Activated CD8-positive, alpha-beta memory T cell treated with anti-CD3 and anti-CD28 coated beads, Interleukin-2, amount 10 ng/mL, durations not matched to agents 7 days and 5 days (primary cell): Measurements from ENCODE around the gene TNFRSF18. TPM values are rescaled to one million over a fixed set of nuclear protein-coding genes. Genes with fewer than 3 reads are reported as not detected.
"Not testable (repeated sequence)": the region's sequence is repeated elsewhere in the genome, so short reads cannot be mapped to it uniquely, and the experiment has no call there.

ENCODE experiments used
- ATAC-seq: fragments of 150-1000 bp; cut with Tn5 transposase; one replicate; pipeline ENCODE4 v1.10.0; 2021; ENCODE audit warnings: moderate library complexity
- CTCF ChIA-PET: fragments of 350-600 bp; sonication (Branson Sonifier 250); formaldehyde crosslinking; loops from one replicate; lab custom pipeline; 2021; ENCODE audit warnings: antibody characterized with exemption; lab: Charles Lee
- DNase-seq: peaks from one replicate; pipeline ENCODE4 v3.0.0-alpha.2; 2020
- H3K27ac Mint-ChIP-seq: one replicate; pipeline ENCODE4 v1.8.0; 2021; ENCODE audit warnings: mild to moderate bottlenecking, mixed read lengths
- H3K27me3 Mint-ChIP-seq: one replicate; pipeline ENCODE4 v1.8.0; 2021; ENCODE audit warnings: mixed read lengths
- H3K36me3 Mint-ChIP-seq: one replicate; pipeline ENCODE4 v1.8.0; 2021; ENCODE audit warnings: mild to moderate bottlenecking, mixed read lengths
- H3K4me1 Mint-ChIP-seq: one replicate; pipeline ENCODE4 v1.8.0; 2021; ENCODE audit warnings: mixed read lengths
- H3K4me3 Mint-ChIP-seq: one replicate; pipeline ENCODE4 v1.8.0; 2021; ENCODE audit warnings: mild to moderate bottlenecking, moderate library complexity, mixed read lengths
- H3K9me3 Mint-ChIP-seq: one replicate; pipeline ENCODE4 v1.8.0; 2022; ENCODE audit warnings: low read depth, mixed read lengths
- total RNA-seq, 2 experiments: library from RNA; stranded (reverse); gene quantifications; one replicate each; pipeline ENCODE4 v1.2.3, GENCODE V29; 2021

The TNFRSF18 gene
- total RNA-seq, 2 experiments from 2014 or later = 28.1 to 156 TPM

- ATAC-seq = no peak
- no peak for DNase-seq
- H3K4me1 Mint-ChIP-seq = peaks cover 8% of the 10 kb centered on the region
- H3K27ac Mint-ChIP-seq = no peak overlapping the region
- H3K27me3 Mint-ChIP-seq = peaks cover 6% of the 10 kb centered on the region
- H3K4me3 Mint-ChIP-seq = no peak overlapping the region
- peaks cover 6% of the 10 kb centered on the region for H3K9me3 Mint-ChIP-seq
- CTCF ChIA-PET = interaction anchor here (1.0 to 2.0 kb wide), 2 partner anchors 11 to 77 kb away, joined by 3 to 4 read pairs; no protein-coding TSS in a partner anchor
- H3K36me3 Mint-ChIP-seq = peaks cover 3% of the 10 kb centered on the region
These were observed 7.0 kb downstream of the TNFRSF18 start for GRCh38 chr1:1199141-1199960.

- H3K27ac Mint-ChIP-seq = no peak overlapping the region
- CTCF ChIA-PET = interaction anchor here (1.0 kb wide), 1 partner anchor 76 kb away, joined by 3 read pairs; no protein-coding TSS in a partner anchor
- H3K9me3 Mint-ChIP-seq = peaks cover 6% of the 10 kb centered on the region
These were observed 7.8 kb downstream of the TNFRSF18 start for GRCh38 chr1:1198423-1199140.

GRCh38 chr1:1197551-1198422, 8.6 kb downstream of the TNFRSF18 start:
- Mint-ChIP-seq H3K27me3 (peaks cover 7% of the 10 kb centered on the region), H3K36me3 (peaks cover 3% of the 10 kb centered on the region), H3K4me3 (no peak overlapping the region), H3K9me3 (peaks cover 6% of the 10 kb centered on the region), H3K27ac (no peak overlapping the region), H3K4me1 (peaks cover 8% of the 10 kb centered on the region)
- DNase-seq (no peak), ATAC-seq (no peak)
- CTCF ChIA-PET = interaction anchor here (1.0 kb wide), 1 partner anchor 76 kb away, joined by 3 read pairs; no protein-coding TSS in a partner anchor

More at GRCh38 chr1:1198423-1199140, 7.8 kb downstream of the TNFRSF18 start:
- peaks cover 7% of the 10 kb centered on the region for H3K27me3 Mint-ChIP-seq
- peaks cover 8% of the 10 kb centered on the region for H3K4me1 Mint-ChIP-seq
- ATAC-seq (no peak), DNase-seq (no peak)
- H3K4me3 Mint-ChIP-seq = no peak overlapping the region
- H3K36me3 Mint-ChIP-seq = peaks cover 3% of the 10 kb centered on the region

- Mint-ChIP-seq H3K27me3 (peaks cover 8% of the 10 kb centered on the region), H3K36me3 (peaks cover 3% of the 10 kb centered on the region), H3K4me1 (peaks cover 8% of the 10 kb centered on the region), H3K27ac (no peak overlapping the region), H3K9me3 (peaks cover 6% of the 10 kb centered on the region), H3K4me3 (no peak overlapping the region)
- DNase-seq (no peak), ATAC-seq (no peak)
- CTCF ChIA-PET = no interaction called here
These were observed 9.2 kb downstream of the TNFRSF18 start for GRCh38 chr1:1197188-1197500.

GRCh38 chr1:1196431-1197187, 9.8 kb downstream of the TNFRSF18 start:
- Mint-ChIP-seq H3K27me3 (peaks cover 10% of the 10 kb centered on the region), H3K4me1 (peaks cover 8% of the 10 kb centered on the region), H3K4me3 (no peak overlapping the region), H3K9me3 (peaks cover 6% of the 10 kb centered on the region), H3K27ac (no peak overlapping the region), H3K36me3 (peaks cover 6% of the 10 kb centered on the region)
- ATAC-seq (no peak), DNase-seq (no peak)
- CTCF ChIA-PET = no interaction called here

- H3K4me3 Mint-ChIP-seq, DNase-seq, ATAC-seq, H3K9me3 Mint-ChIP-seq, H3K4me1 Mint-ChIP-seq, H3K27ac Mint-ChIP-seq, CTCF ChIA-PET, H3K36me3 Mint-ChIP-seq: not testable (repeated sequence)
- H3K27me3 Mint-ChIP-seq = peaks cover 13% of the 10 kb centered on the region
These were observed 10.7 kb downstream of the TNFRSF18 start for GRCh38 chr1:1195726-1196125.

- peaks cover 18% of the 10 kb centered on the region for H3K27me3 Mint-ChIP-seq
- peaks cover under 1% of the 10 kb centered on the region for H3K4me1 Mint-ChIP-seq
- H3K9me3 Mint-ChIP-seq = peaks cover 6% of the 10 kb centered on the region
- CTCF ChIA-PET = interaction anchor here (2.0 kb wide), 1 partner anchor 72 kb away, joined by 4 read pairs; no protein-coding TSS in a partner anchor
- ATAC-seq = no peak
- no peak overlapping the region for H3K27ac Mint-ChIP-seq
- H3K4me3 Mint-ChIP-seq = no peak overlapping the region
- peaks cover 6% of the 10 kb centered on the region for H3K36me3 Mint-ChIP-seq
- DNase-seq = no peak
These were observed 11.7 kb downstream of the TNFRSF18 start for GRCh38 chr1:1194723-1195122.

GRCh38 chr1:1191734-1192133, 14.7 kb downstream of the TNFRSF18 start:
- H3K9me3 Mint-ChIP-seq = peaks cover 6% of the 10 kb centered on the region
- no peaks in the 10 kb centered on the region for H3K4me1 Mint-ChIP-seq
- H3K27me3 Mint-ChIP-seq = peaks cover 30% of the 10 kb centered on the region
- ATAC-seq (no peak), DNase-seq (no peak)
- H3K27ac Mint-ChIP-seq = no peak overlapping the region
- CTCF ChIA-PET = no interaction called here
- H3K36me3 Mint-ChIP-seq = peaks cover 6% of the 10 kb centered on the region
- H3K4me3 Mint-ChIP-seq = no peak overlapping the region

GRCh38 chr1:1189111-1189510, 17.3 kb downstream of the TNFRSF18 start:
- Mint-ChIP-seq H3K36me3 (peaks cover 3% of the 10 kb centered on the region), H3K27ac (no peak overlapping the region), H3K4me1 (no peaks in the 10 kb centered on the region), H3K4me3 (no peak overlapping the region), H3K27me3 (peaks cover 23% of the 10 kb centered on the region), H3K9me3 (no peaks in the 10 kb centered on the region)
- CTCF ChIA-PET = interaction anchor here (1.2 kb wide), 1 partner anchor 11 kb away, joined by 4 read pairs; no protein-coding TSS in a partner anchor
- ATAC-seq (no peak), DNase-seq (no peak)

GRCh38 chr1:1187938-1188337, 18.5 kb downstream of the TNFRSF18 start:
- CTCF ChIA-PET = interaction anchor here (1.1 to 1.2 kb wide), 2 partner anchors 12 to 66 kb away, joined by 4 to 7 read pairs; no protein-coding TSS in a partner anchor
- no peak for ATAC-seq
- Mint-ChIP-seq H3K36me3 (peaks cover 3% of the 10 kb centered on the region), H3K4me1 (no peaks in the 10 kb centered on the region), H3K9me3 (no peaks in the 10 kb centered on the region), H3K4me3 (no peak overlapping the region), H3K27ac (no peak overlapping the region), H3K27me3 (peaks cover 23% of the 10 kb centered on the region)
- no peak for DNase-seq

- Mint-ChIP-seq H3K36me3 (no peaks in the 10 kb centered on the region), H3K4me1 (no peaks in the 10 kb centered on the region)
- CTCF ChIA-PET = interaction anchor here (1.7 kb wide), 1 partner anchor 63 kb away, joined by 4 read pairs; no protein-coding TSS in a partner anchor
These were observed 21.2 kb downstream of the TNFRSF18 start for GRCh38 chr1:1185101-1185765.

More at GRCh38 chr1:1185101-1185765, 21.2 kb downstream of the TNFRSF18 start:
- no peaks in the 10 kb centered on the region for H3K9me3 Mint-ChIP-seq
- ATAC-seq (no peak), DNase-seq (no peak)
- H3K27ac Mint-ChIP-seq = no peak overlapping the region
- peaks cover 19% of the 10 kb centered on the region for H3K27me3 Mint-ChIP-seq
- H3K4me3 Mint-ChIP-seq = no peak overlapping the region
